NCI-H187 (cell line): ENCODE measurements around the gene BCL2L11.

Source experiments
- DNase-seq, 2 experiments: peaks; one replicate each; lab custom pipeline; 2025; lab: John Stamatoyannopoulos, UW

BCL2L11 gene

GRCh38 chr2:111143107-111143842, 22.6 kb downstream of the BCL2L11 start:
- DNase-seq, result no peak

- DNase-seq, result no peak
Observed at GRCh38 chr2:111143843-111144198, 23.1 kb downstream of the BCL2L11 start.

- DNase-seq, result no peak
Observed at GRCh38 chr2:111145103-111145760, 24.5 kb downstream of the BCL2L11 start.

GRCh38 chr2:111145951-111146350, 25.2 kb downstream of the BCL2L11 start:
- no peak for DNase-seq

- no peak for DNase-seq
Observed at GRCh38 chr2:111148225-111148873, 27.6 kb downstream of the BCL2L11 start.

GRCh38 chr2:111148925-111149324, 28.2 kb downstream of the BCL2L11 start:
- DNase-seq, result no peak

GRCh38 chr2:111149882-111150455, 29.3 kb downstream of the BCL2L11 start:
- DNase-seq, result no peak

- DNase-seq, result no peak
Observed at GRCh38 chr2:111154758-111155157, 34.0 kb downstream of the BCL2L11 start.

GRCh38 chr2:111155610-111156009, 34.9 kb downstream of the BCL2L11 start:
- DNase-seq, result no peak

GRCh38 chr2:111156529-111156928, 35.8 kb downstream of the BCL2L11 start:
- DNase-seq, result no peak

- DNase-seq, result no peak
Observed at GRCh38 chr2:111157071-111157661, 36.5 kb downstream of the BCL2L11 start.

- DNase-seq, result no peak
Observed at GRCh38 chr2:111157798-111158197, 37.1 kb downstream of the BCL2L11 start.

- no peak for DNase-seq
Observed at GRCh38 chr2:111159641-111160040, 38.9 kb downstream of the BCL2L11 start.

GRCh38 chr2:111160758-111161157, 40.0 kb downstream of the BCL2L11 start:
- DNase-seq, result no peak

GRCh38 chr2:111161971-111162370, 41.3 kb downstream of the BCL2L11 start:
- DNase-seq, result no peak

- DNase-seq, result no peak
Observed at GRCh38 chr2:111162718-111163331, 42.1 kb downstream of the BCL2L11 start.

GRCh38 chr2:111164078-111164477, 43.4 kb downstream of the BCL2L11 start:
- no peak for DNase-seq

- DNase-seq, result no peak
Observed at GRCh38 chr2:111165084-111165483, 44.4 kb downstream of the BCL2L11 start.

- no peak for DNase-seq
Observed at GRCh38 chr2:111166115-111166514, 45.4 kb downstream of the BCL2L11 start.

- DNase-seq, result no peak
Observed at GRCh38 chr2:111167076-111167862, 46.6 kb downstream of the BCL2L11 start.

GRCh38 chr2:111167863-111168162, 47.1 kb downstream of the BCL2L11 start:
- DNase-seq, result no peak
